ENCODE data around the gene BICC1.

Gene BICC1

GRCh38 chr10:58740620-58741369, 228.1 kb downstream of the BICC1 start:
- peaks cover 32% of the 10 kb centered on the region for H3K4me1 ChIP-seq (ENCODE audit: control insufficient read depth, insufficient read depth, low read length)
- no peak overlapping the region for H3K9ac ChIP-seq (ENCODE audit: low read length)
- no peak overlapping the region for H3K4me3 ChIP-seq (ENCODE audit: low read length)
- H3K27me3 ChIP-seq (replicated peaks; ENCODE audit: control insufficient read depth, insufficient read depth, low read length) = no peaks in the 10 kb centered on the region
- no peaks in the 10 kb centered on the region for H3K9me3 ChIP-seq (ENCODE audit: control insufficient read depth, low read length)
- no peak for DNase-seq (ENCODE audit: low read depth)
- H3K36me3 ChIP-seq (ENCODE audit: control insufficient read depth, insufficient read depth, low read length, severe bottlenecking) = no peaks in the 10 kb centered on the region

- H3K4me1 ChIP-seq (ENCODE audit: control insufficient read depth, insufficient read depth, low read length) = peaks cover 32% of the 10 kb centered on the region
- H3K36me3 ChIP-seq (ENCODE audit: control insufficient read depth, insufficient read depth, low read length, severe bottlenecking) = no peaks in the 10 kb centered on the region
- DNase-seq (ENCODE audit: low read depth) = no peak
- H3K9ac ChIP-seq (ENCODE audit: low read length) = peak overlapping the region; percentile 37
- H3K4me3 ChIP-seq (ENCODE audit: low read length) = peak overlapping the region; percentile 63
- no peaks in the 10 kb centered on the region for H3K27me3 ChIP-seq (replicated peaks; ENCODE audit: control insufficient read depth, insufficient read depth, low read length)
- no peaks in the 10 kb centered on the region for H3K9me3 ChIP-seq (ENCODE audit: control insufficient read depth, low read length)
Observed at GRCh38 chr10:58741673-58742072, 229.0 kb downstream of the BICC1 start.

GRCh38 chr10:58742141-58742540, 229.5 kb downstream of the BICC1 start:
- peak overlapping the region; percentile 63 for H3K4me3 ChIP-seq (ENCODE audit: low read length)
- no peaks in the 10 kb centered on the region for H3K9me3 ChIP-seq (ENCODE audit: control insufficient read depth, low read length)
- peaks cover 36% of the 10 kb centered on the region for H3K4me1 ChIP-seq (ENCODE audit: control insufficient read depth, insufficient read depth, low read length)
- H3K9ac ChIP-seq (ENCODE audit: low read length) = peak overlapping the region; percentile 37
- H3K27me3 ChIP-seq (replicated peaks; ENCODE audit: control insufficient read depth, insufficient read depth, low read length) = no peaks in the 10 kb centered on the region
- peak; percentile 25 for DNase-seq (ENCODE audit: low read depth)
- H3K36me3 ChIP-seq (ENCODE audit: control insufficient read depth, insufficient read depth, low read length, severe bottlenecking) = no peaks in the 10 kb centered on the region

- Histone ChIP-seq H3K9me3 (ENCODE audit: control insufficient read depth, low read length) (no peaks in the 10 kb centered on the region), H3K9ac (ENCODE audit: low read length) (no peak overlapping the region), H3K4me1 (ENCODE audit: control insufficient read depth, insufficient read depth, low read length) (peaks cover 45% of the 10 kb centered on the region), H3K4me3 (ENCODE audit: low read length) (no peak overlapping the region), H3K27me3 (replicated peaks; ENCODE audit: control insufficient read depth, insufficient read depth, low read length) (no peaks in the 10 kb centered on the region), H3K36me3 (ENCODE audit: control insufficient read depth, insufficient read depth, low read length, severe bottlenecking) (no peaks in the 10 kb centered on the region)
- DNase-seq (ENCODE audit: low read depth) = peak; percentile 56
Observed at GRCh38 chr10:58743466-58744115, 230.9 kb downstream of the BICC1 start.

GRCh38 chr10:58746474-58747185, 234.0 kb downstream of the BICC1 start:
- Histone ChIP-seq H3K4me3 (ENCODE audit: low read length) (no peak overlapping the region), H3K27me3 (replicated peaks; ENCODE audit: control insufficient read depth, insufficient read depth, low read length) (no peaks in the 10 kb centered on the region), H3K36me3 (ENCODE audit: control insufficient read depth, insufficient read depth, low read length, severe bottlenecking) (no peaks in the 10 kb centered on the region), H3K9me3 (ENCODE audit: control insufficient read depth, low read length) (no peaks in the 10 kb centered on the region), H3K9ac (ENCODE audit: low read length) (no peak overlapping the region), H3K4me1 (ENCODE audit: control insufficient read depth, insufficient read depth, low read length) (peaks cover 42% of the 10 kb centered on the region)
- DNase-seq (ENCODE audit: low read depth) = no peak

GRCh38 chr10:58747687-58748086, 235.0 kb downstream of the BICC1 start:
- no peak overlapping the region for H3K4me3 ChIP-seq (ENCODE audit: low read length)
- H3K9ac ChIP-seq (ENCODE audit: low read length) = no peak overlapping the region
- H3K27me3 ChIP-seq (replicated peaks; ENCODE audit: control insufficient read depth, insufficient read depth, low read length) = no peaks in the 10 kb centered on the region
- DNase-seq (ENCODE audit: low read depth) = no peak
- no peaks in the 10 kb centered on the region for H3K9me3 ChIP-seq (ENCODE audit: control insufficient read depth, low read length)
- no peaks in the 10 kb centered on the region for H3K36me3 ChIP-seq (ENCODE audit: control insufficient read depth, insufficient read depth, low read length, severe bottlenecking)
- H3K4me1 ChIP-seq (ENCODE audit: control insufficient read depth, insufficient read depth, low read length) = peaks cover 43% of the 10 kb centered on the region

GRCh38 chr10:58752665-58753064, 240.0 kb downstream of the BICC1 start:
- Histone ChIP-seq H3K9ac (ENCODE audit: low read length) (no peak overlapping the region), H3K9me3 (ENCODE audit: control insufficient read depth, low read length) (no peaks in the 10 kb centered on the region), H3K4me3 (ENCODE audit: low read length) (no peak overlapping the region), H3K27me3 (replicated peaks; ENCODE audit: control insufficient read depth, insufficient read depth, low read length) (no peaks in the 10 kb centered on the region), H3K4me1 (ENCODE audit: control insufficient read depth, insufficient read depth, low read length) (peaks cover 56% of the 10 kb centered on the region), H3K36me3 (ENCODE audit: control insufficient read depth, insufficient read depth, low read length, severe bottlenecking) (no peaks in the 10 kb centered on the region)
- no peak for DNase-seq (ENCODE audit: low read depth)

- no peak for DNase-seq (ENCODE audit: low read depth)
- H3K36me3 ChIP-seq (ENCODE audit: control insufficient read depth, insufficient read depth, low read length, severe bottlenecking) = no peaks in the 10 kb centered on the region
- no peaks in the 10 kb centered on the region for H3K27me3 ChIP-seq (replicated peaks; ENCODE audit: control insufficient read depth, insufficient read depth, low read length)
- H3K9ac ChIP-seq (ENCODE audit: low read length) = no peak overlapping the region
- peaks cover 60% of the 10 kb centered on the region for H3K4me1 ChIP-seq (ENCODE audit: control insufficient read depth, insufficient read depth, low read length)
- H3K9me3 ChIP-seq (ENCODE audit: control insufficient read depth, low read length) = no peaks in the 10 kb centered on the region
- no peak overlapping the region for H3K4me3 ChIP-seq (ENCODE audit: low read length)
Observed at GRCh38 chr10:58753425-58753824, 240.8 kb downstream of the BICC1 start.

- peak; percentile 66 for DNase-seq (ENCODE audit: low read depth)
- Histone ChIP-seq H3K27me3 (replicated peaks; ENCODE audit: control insufficient read depth, insufficient read depth, low read length) (no peaks in the 10 kb centered on the region), H3K4me3 (ENCODE audit: low read length) (peak overlapping the region; percentile 80), H3K9me3 (ENCODE audit: control insufficient read depth, low read length) (no peaks in the 10 kb centered on the region), H3K9ac (ENCODE audit: low read length) (peak overlapping the region; percentile 85), H3K4me1 (ENCODE audit: control insufficient read depth, insufficient read depth, low read length) (peaks cover 62% of the 10 kb centered on the region), H3K36me3 (ENCODE audit: control insufficient read depth, insufficient read depth, low read length, severe bottlenecking) (no peaks in the 10 kb centered on the region)
Observed at GRCh38 chr10:58754469-58755339, 242.0 kb downstream of the BICC1 start.

GRCh38 chr10:58755340-58755610, 242.6 kb downstream of the BICC1 start:
- Histone ChIP-seq H3K36me3 (ENCODE audit: control insufficient read depth, insufficient read depth, low read length, severe bottlenecking) (no peaks in the 10 kb centered on the region), H3K9ac (ENCODE audit: low read length) (peak overlapping the region; percentile 85), H3K4me3 (ENCODE audit: low read length) (peak overlapping the region; percentile 80), H3K9me3 (ENCODE audit: control insufficient read depth, low read length) (no peaks in the 10 kb centered on the region), H3K4me1 (ENCODE audit: control insufficient read depth, insufficient read depth, low read length) (peaks cover 62% of the 10 kb centered on the region), H3K27me3 (replicated peaks; ENCODE audit: control insufficient read depth, insufficient read depth, low read length) (no peaks in the 10 kb centered on the region)
- no peak for DNase-seq (ENCODE audit: low read depth)

- peak overlapping the region; percentile 85 for H3K9ac ChIP-seq (ENCODE audit: low read length)
- H3K4me3 ChIP-seq (ENCODE audit: low read length) = peak overlapping the region; percentile 80
Observed at GRCh38 chr10:58755677-58756076, 243.0 kb downstream of the BICC1 start.

More at GRCh38 chr10:58755677-58756076, 243.0 kb downstream of the BICC1 start:
- Histone ChIP-seq H3K9me3 (ENCODE audit: control insufficient read depth, low read length) (no peaks in the 10 kb centered on the region), H3K4me1 (ENCODE audit: control insufficient read depth, insufficient read depth, low read length) (peaks cover 62% of the 10 kb centered on the region), H3K36me3 (ENCODE audit: control insufficient read depth, insufficient read depth, low read length, severe bottlenecking) (no peaks in the 10 kb centered on the region), H3K27me3 (replicated peaks; ENCODE audit: control insufficient read depth, insufficient read depth, low read length) (no peaks in the 10 kb centered on the region)
- peak; percentile 84 for DNase-seq (ENCODE audit: low read depth)
